Kidney epithelial cell (primary cell): Measurements from ENCODE around the gene PTPRF. TPM values are rescaled to one million over a fixed set of nuclear protein-coding genes. Genes with fewer than 3 reads are reported as not detected.

Experiments used
- DNase-seq: peaks from one replicate; pipeline ENCODE4 v3.0.0-alpha.2; 2010; ENCODE audit warnings: low read depth
- H3K27me3 ChIP-seq: 2 replicates; pipeline ENCODE4 v1.6.0; 2011; ENCODE audit warnings: low read length; ENCODE audit not compliant: control insufficient read depth, insufficient read depth
- H3K36me3 ChIP-seq: 2 replicates; pipeline ENCODE4 v1.5.1; 2011; ENCODE audit warnings: low read length; ENCODE audit not compliant: control insufficient read depth, insufficient read depth
- H3K4me3 ChIP-seq: 2 replicates; pipeline ENCODE4 v1.5.1; 2011; ENCODE audit warnings: low read depth, mild to moderate bottlenecking, control low read depth, low read length
- CTCF ChIP-seq: IDR thresholded peaks from 2 replicates; pipeline ENCODE4 v1.5.1; 2011; ENCODE audit warnings: mild to moderate bottlenecking, moderate library complexity, low read length, control low read depth, inconsistent platforms; ENCODE audit not compliant: insufficient read depth, poor library complexity, severe bottlenecking
- total RNA-seq: library from RNA; depleted of rRNA; stranded (reverse); fragments of >200 nt; gene quantifications from 2 replicates; pipeline ENCODE4 v1.2.3, GENCODE V29; 2015

PTPRF gene
- total RNA-seq, 1 donor from 2014 or later = 297 TPM

DNA sequence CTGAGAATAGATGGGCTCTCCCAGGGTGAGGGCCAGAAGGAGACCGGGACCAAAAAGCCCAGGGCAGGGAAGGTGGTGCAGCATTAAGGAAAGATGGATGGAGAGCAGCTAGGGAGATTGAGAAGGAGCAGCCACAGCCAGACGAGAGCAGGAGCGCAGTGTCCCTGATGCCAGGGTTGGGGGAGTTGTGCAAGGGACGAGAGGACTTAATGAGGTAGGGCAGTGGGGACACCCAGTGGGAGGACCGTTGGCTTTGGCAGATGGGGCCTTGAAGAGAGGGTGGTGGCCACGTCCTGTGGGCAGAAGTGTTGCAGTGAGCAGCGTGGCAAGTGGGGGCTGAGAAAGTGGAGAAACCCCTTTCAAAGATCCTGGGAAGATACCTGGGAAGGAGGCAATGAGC, 81.3 kb downstream of the PTPRF start:
- H3K4me3 ChIP-seq = no peak overlapping the region
- H3K36me3 ChIP-seq = peaks cover 2% of the 10 kb centered on the region
- TF ChIP-seq CTCF = no peak
- no peaks in the 10 kb centered on the region for H3K27me3 ChIP-seq
- no peak for DNase-seq

- H3K36me3 ChIP-seq = peaks cover 2% of the 10 kb centered on the region
- no peak for TF ChIP-seq CTCF
Observed at GRCh38 chr1:43612406-43612805, 81.7 kb downstream of the PTPRF start.

DNA sequence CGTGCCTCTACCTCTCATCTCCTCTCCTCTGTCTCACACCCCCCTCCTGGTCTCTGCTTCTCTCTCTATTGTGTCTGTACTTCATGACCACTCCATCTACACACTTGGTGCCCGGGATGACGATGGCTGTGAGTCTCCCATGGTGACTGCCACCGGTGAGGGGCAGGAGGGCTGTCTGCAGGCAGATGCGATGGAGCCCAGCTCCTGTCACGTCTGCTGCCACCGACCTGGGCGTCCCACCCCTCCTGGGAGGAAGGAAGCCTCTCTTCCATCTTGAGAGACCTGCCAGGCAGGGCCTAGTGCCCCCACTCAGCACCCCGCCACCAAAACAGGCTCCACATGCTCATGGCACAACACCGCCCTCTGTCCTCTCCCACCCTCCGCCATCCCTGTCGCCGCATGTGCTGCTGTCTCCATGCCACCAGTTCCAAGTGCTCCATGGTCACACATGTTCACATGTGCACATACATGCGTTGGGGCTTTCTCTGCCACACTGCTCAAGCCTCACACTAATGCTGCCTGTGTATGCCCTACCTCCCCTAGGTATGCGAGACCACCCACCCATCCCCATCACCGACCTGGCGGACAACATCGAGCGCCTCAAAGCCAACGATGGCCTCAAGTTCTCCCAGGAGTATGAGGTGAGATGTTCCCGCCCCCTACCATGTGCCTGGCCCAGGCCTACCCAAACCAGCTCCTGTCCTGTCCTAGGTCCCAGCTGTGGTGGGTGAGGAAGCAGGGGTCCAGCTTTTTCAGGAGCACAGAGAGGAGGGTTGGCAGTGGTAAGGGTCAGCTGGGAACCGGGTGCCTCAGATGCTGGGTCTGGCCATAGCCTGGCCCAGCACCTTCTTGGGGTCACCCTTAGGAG, 82.6 kb downstream of the PTPRF start:
- no peak for DNase-seq
- Histone ChIP-seq H3K4me3 (no peak overlapping the region), H3K36me3 (peaks cover 2% of the 10 kb centered on the region), H3K27me3 (no peaks in the 10 kb centered on the region)
- TF ChIP-seq CTCF = no peak

More at GRCh38 chr1:43612406-43612805, 81.7 kb downstream of the PTPRF start:
- DNase-seq = no peak
- no peaks in the 10 kb centered on the region for H3K27me3 ChIP-seq
- H3K4me3 ChIP-seq = no peak overlapping the region

- TF ChIP-seq CTCF = no peak
- Histone ChIP-seq H3K4me3 (no peak overlapping the region), H3K27me3 (no peaks in the 10 kb centered on the region), H3K36me3 (peaks cover 2% of the 10 kb centered on the region)
- no peak for DNase-seq
Observed at GRCh38 chr1:43614211-43614610, 83.5 kb downstream of the PTPRF start.

- Histone ChIP-seq H3K4me3 (no peak overlapping the region), H3K27me3 (no peaks in the 10 kb centered on the region), H3K36me3 (peaks cover 5% of the 10 kb centered on the region)
- DNase-seq = no peak
- no peak for TF ChIP-seq CTCF
Observed at GRCh38 chr1:43614891-43615290, 84.2 kb downstream of the PTPRF start.

- TF ChIP-seq CTCF = no peak
- H3K36me3 ChIP-seq = peaks cover 4% of the 10 kb centered on the region
Observed at GRCh38 chr1:43616383-43616782, 85.7 kb downstream of the PTPRF start.

More at GRCh38 chr1:43616383-43616782, 85.7 kb downstream of the PTPRF start:
- DNase-seq = no peak
- Histone ChIP-seq H3K4me3 (no peak overlapping the region), H3K27me3 (no peaks in the 10 kb centered on the region)
